ENCODE data around the gene HPS4. TPM values are rescaled to one million over a fixed set of nuclear protein-coding genes. Genes with fewer than 3 reads are reported as not detected.

Gene HPS4
- total and polyA plus RNA-seq, 3 experiments from 2014 or later = 18.9 to 36.8 (median 36.7) TPM

- Histone ChIP-seq H3K27me3 (ENCODE audit: insufficient read depth, low read length, poor library complexity, severe bottlenecking) (no peaks in the 10 kb centered on the region), H3K27ac (ENCODE audit: low read depth, low read length) (peak within 1 kb of the TSS; percentile 90), H3K4me1 (ENCODE audit: insufficient read depth, low read length) (peaks cover 26% of the 10 kb centered on the region), H3K4me3 (ENCODE audit: low read length) (peak within 1 kb of the TSS; percentile 95), H3K36me3 (ENCODE audit: insufficient read depth, low read length) (peaks cover 26% of the 10 kb centered on the region), H3K9me3 (ENCODE audit: low read length) (no peaks in the 10 kb centered on the region)
- peak; percentile 81 to 94 (median 83) for DNase-seq
- POLR2A ChIA-PET = interaction anchor here (0.6 to 1.9 kb wide), 6 partner anchors 9 to 159 kb away, joined by 3 to 11 read pairs (median 4); partner anchors contain the start of genes HPS4 and SRRD
- H3K27me3 Mint-ChIP-seq = no peaks in the 10 kb centered on the region
- H3K27ac Mint-ChIP-seq = peak within 1 kb of the TSS; percentile 94 to 100 (median 99)
- H3K36me3 Mint-ChIP-seq = peaks cover 6 to 43% (median 13%) of the 10 kb centered on the region in 3 donors
- CTCF ChIA-PET = interaction anchor here (2.0 kb wide), 2 partner anchors 9 to 153 kb away, joined by 8 to 16 read pairs; no protein-coding TSS in a partner anchor
- H3K9me3 Mint-ChIP-seq = no peaks in the 10 kb centered on the region
- peak within 1 kb of the TSS; percentile 97 to 100 (median 99) for H3K4me3 Mint-ChIP-seq
- peaks cover 45 to 51% (median 47%) of the 10 kb centered on the region in 3 donors for H3K4me1 Mint-ChIP-seq
These were observed 28.7 kb upstream of the HPS4 start, which contains the start of gene TFIP11 for GRCh38 chr22:26512149-26512793. Gene TFIP11 (minus strand): TSS chr22:26512473. CDS start chr22:26510272, 2,201 bp downstream.

DNA sequence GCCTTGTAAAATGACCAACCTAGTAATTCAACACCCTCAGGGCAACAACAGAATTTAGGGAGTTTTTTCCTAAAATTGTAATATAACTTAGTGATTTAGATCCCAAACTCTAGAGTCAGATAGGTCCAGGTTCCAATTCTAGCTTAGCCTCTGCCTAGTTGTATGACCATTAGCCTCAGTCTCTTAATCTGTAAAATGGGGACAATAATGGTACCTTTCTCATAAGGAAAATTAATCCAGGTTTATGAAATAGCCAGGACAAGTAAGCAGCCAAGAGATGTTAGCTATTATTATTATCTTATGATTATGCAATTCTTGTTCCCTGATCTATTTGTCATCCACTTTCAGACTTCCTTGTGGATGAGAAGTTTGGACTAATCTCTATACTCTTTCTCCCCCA is 24.6 kb upstream of the HPS4 start:
- Mint-ChIP-seq H3K9me3 (no peaks in the 10 kb centered on the region), H3K36me3 (peaks cover 13 to 76% (median 28%) of the 10 kb centered on the region in 3 donors), H3K4me1 (peaks cover 53 to 59% (median 53%) of the 10 kb centered on the region in 3 donors), H3K4me3 (peak overlapping the region in 1 of 7 donors; percentile 34), H3K27ac (no peak overlapping the region), H3K27me3 (no peaks in the 10 kb centered on the region)
- no peaks in the 10 kb centered on the region for H3K27me3 ChIP-seq (ENCODE audit: insufficient read depth, low read length, poor library complexity, severe bottlenecking)
- H3K4me1 ChIP-seq (ENCODE audit: insufficient read depth, low read length) = peaks cover 35% of the 10 kb centered on the region
- no peak for DNase-seq
- no peak overlapping the region for H3K27ac ChIP-seq (ENCODE audit: low read depth, low read length)
- no peaks in the 10 kb centered on the region for H3K9me3 ChIP-seq (ENCODE audit: low read length)
- H3K4me3 ChIP-seq (ENCODE audit: low read length) = no peak overlapping the region
- ChIA-PET CTCF (interaction anchor here (1.2 kb wide), 1 partner anchor 135 kb away, joined by 3 read pairs; no protein-coding TSS in a partner anchor), POLR2A (no interaction called here)
- H3K36me3 ChIP-seq (ENCODE audit: insufficient read depth, low read length) = peaks cover 57% of the 10 kb centered on the region

GRCh38 chr22:26503758-26504157 is 20.2 kb upstream of the HPS4 start:
- peaks cover 20% of the 10 kb centered on the region for H3K4me1 ChIP-seq (ENCODE audit: insufficient read depth, low read length)
- Mint-ChIP-seq H3K9me3 (no peaks in the 10 kb centered on the region), H3K27ac (peak overlapping the region; percentile 66 to 94 (median 85)), H3K36me3 (peaks cover 7 to 81% (median 32%) of the 10 kb centered on the region in 3 donors), H3K27me3 (no peaks in the 10 kb centered on the region), H3K4me3 (peak overlapping the region in 4 of 7 donors; percentile 54 to 74 (median 63)), H3K4me1 (peaks cover 27 to 32% (median 27%) of the 10 kb centered on the region in 3 donors)
- H3K27me3 ChIP-seq (ENCODE audit: insufficient read depth, low read length, poor library complexity, severe bottlenecking) = no peaks in the 10 kb centered on the region
- H3K4me3 ChIP-seq (ENCODE audit: low read length) = no peak overlapping the region
- no peak for DNase-seq
- CTCF ChIA-PET = interaction anchor here (0.7 to 4.6 kb wide), 15 partner anchors 9 to 170 kb away, joined by 3 to 33 read pairs (median 5); partner anchors contain the start of gene TFIP11
- no peaks in the 10 kb centered on the region for H3K9me3 ChIP-seq (ENCODE audit: low read length)
- POLR2A ChIA-PET = interaction anchor here (0.6 to 2.5 kb wide), 4 partner anchors 9 to 170 kb away, joined by 3 to 12 read pairs (median 10); partner anchors contain the start of genes HPS4, SRRD and TFIP11
- H3K27ac ChIP-seq (ENCODE audit: low read depth, low read length) = no peak overlapping the region
- H3K36me3 ChIP-seq (ENCODE audit: insufficient read depth, low read length) = peaks cover 79% of the 10 kb centered on the region

- CTCF ChIA-PET = interaction anchor here (0.7 to 4.6 kb wide), 20 partner anchors 9 to 171 kb away, joined by 3 to 33 read pairs (median 4); partner anchors contain the start of gene TFIP11
- peaks cover 77% of the 10 kb centered on the region for H3K36me3 ChIP-seq (ENCODE audit: insufficient read depth, low read length)
- no peak overlapping the region for H3K4me3 ChIP-seq (ENCODE audit: low read length)
- Mint-ChIP-seq H3K27me3 (no peaks in the 10 kb centered on the region), H3K9me3 (no peaks in the 10 kb centered on the region), H3K4me3 (peak overlapping the region; percentile 18 to 75 (median 62)), H3K27ac (peak overlapping the region; percentile 66 to 94 (median 88)), H3K36me3 (peaks cover 7 to 83% (median 34%) of the 10 kb centered on the region in 3 donors), H3K4me1 (peaks cover 27 to 31% (median 28%) of the 10 kb centered on the region in 3 donors)
- no peaks in the 10 kb centered on the region for H3K27me3 ChIP-seq (ENCODE audit: insufficient read depth, low read length, poor library complexity, severe bottlenecking)
- H3K4me1 ChIP-seq (ENCODE audit: insufficient read depth, low read length) = peaks cover 20% of the 10 kb centered on the region
- POLR2A ChIA-PET = interaction anchor here (0.6 to 2.5 kb wide), 5 partner anchors 10 to 170 kb away, joined by 3 to 12 read pairs (median 10); partner anchors contain the start of genes HPS4, MIAT, SRRD and TFIP11
- peak; percentile 51 to 79 (median 76) for DNase-seq
- peak overlapping the region; percentile 27 for H3K27ac ChIP-seq (ENCODE audit: low read depth, low read length)
- no peaks in the 10 kb centered on the region for H3K9me3 ChIP-seq (ENCODE audit: low read length)
These were observed 19.3 kb upstream of the HPS4 start for GRCh38 chr22:26502688-26503561.

- Histone ChIP-seq H3K27me3 (ENCODE audit: insufficient read depth, low read length, poor library complexity, severe bottlenecking) (no peaks in the 10 kb centered on the region), H3K9me3 (ENCODE audit: low read length) (no peaks in the 10 kb centered on the region), H3K27ac (ENCODE audit: low read depth, low read length) (no peak overlapping the region), H3K4me3 (ENCODE audit: low read length) (no peak overlapping the region), H3K36me3 (ENCODE audit: insufficient read depth, low read length) (peaks cover 77% of the 10 kb centered on the region), H3K4me1 (ENCODE audit: insufficient read depth, low read length) (peaks cover 20% of the 10 kb centered on the region)
- CTCF ChIA-PET = interaction anchor here (0.9 to 4.6 kb wide), 9 partner anchors 11 to 164 kb away, joined by 3 to 33 read pairs (median 4); partner anchors contain the start of gene TFIP11
- Mint-ChIP-seq H3K27ac (peak overlapping the region in 4 of 8 donors; percentile 41 to 77 (median 66)), H3K36me3 (peaks cover 7 to 87% (median 40%) of the 10 kb centered on the region in 3 donors), H3K4me1 (peaks cover 27 to 32% (median 30%) of the 10 kb centered on the region in 3 donors), H3K9me3 (no peaks in the 10 kb centered on the region), H3K4me3 (no peak overlapping the region), H3K27me3 (no peaks in the 10 kb centered on the region)
- POLR2A ChIA-PET = interaction anchor here (0.6 to 2.5 kb wide), 4 partner anchors 8 to 171 kb away, joined by 4 to 12 read pairs (median 8); partner anchors contain the start of genes HPS4, MIAT and SRRD
- no peak for DNase-seq
These were observed 18.4 kb upstream of the HPS4 start for GRCh38 chr22:26501996-26502395.

DNA sequence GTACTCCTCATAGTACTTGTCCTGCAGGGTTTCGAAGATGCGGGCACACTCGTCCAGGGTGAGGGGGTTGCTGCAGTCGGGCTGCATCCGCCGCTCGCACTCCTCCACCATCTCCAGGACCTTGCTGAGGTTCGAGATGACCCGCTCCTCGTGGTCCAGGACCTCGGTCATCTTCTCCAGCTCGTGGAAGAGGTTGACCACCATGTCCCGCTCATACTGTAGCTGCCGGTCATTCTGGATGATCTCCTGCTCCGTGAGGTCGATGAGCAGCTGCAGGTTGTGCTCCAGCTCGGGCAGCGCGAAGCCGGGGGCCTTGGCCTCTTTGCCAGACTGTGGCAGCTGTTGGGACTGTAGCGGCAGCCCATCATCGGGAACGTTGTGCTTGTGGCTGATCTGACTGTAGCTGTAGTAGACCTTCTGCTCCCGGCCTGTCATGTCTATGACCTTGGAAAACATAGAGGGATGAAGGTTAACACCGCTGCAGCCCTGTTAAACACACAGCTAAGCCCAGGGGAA is 15.7 kb upstream of the HPS4 start:
- Histone ChIP-seq H3K27me3 (ENCODE audit: insufficient read depth, low read length, poor library complexity, severe bottlenecking) (no peaks in the 10 kb centered on the region), H3K9me3 (ENCODE audit: low read length) (no peaks in the 10 kb centered on the region), H3K27ac (ENCODE audit: low read depth, low read length) (no peak overlapping the region), H3K4me1 (ENCODE audit: insufficient read depth, low read length) (peaks cover 20% of the 10 kb centered on the region), H3K4me3 (ENCODE audit: low read length) (no peak overlapping the region), H3K36me3 (ENCODE audit: insufficient read depth, low read length) (peaks cover 79% of the 10 kb centered on the region)
- peak overlapping the region in 2 of 8 donors; percentile 56 to 63 for H3K27ac Mint-ChIP-seq
- peaks cover 5 to 89% (median 39%) of the 10 kb centered on the region in 3 donors for H3K36me3 Mint-ChIP-seq
- H3K4me1 Mint-ChIP-seq = peaks cover 25 to 28% (median 26%) of the 10 kb centered on the region in 3 donors
- POLR2A ChIA-PET = no interaction called here
- no peaks in the 10 kb centered on the region for H3K27me3 Mint-ChIP-seq
- peak overlapping the region in 1 of 7 donors; percentile 13 for H3K4me3 Mint-ChIP-seq
- H3K9me3 Mint-ChIP-seq = no peaks in the 10 kb centered on the region
- CTCF ChIA-PET = no interaction called here
- no peak for DNase-seq

- no peaks in the 10 kb centered on the region for H3K4me1 ChIP-seq (ENCODE audit: insufficient read depth, low read length)
- no peaks in the 10 kb centered on the region for H3K27me3 ChIP-seq (ENCODE audit: insufficient read depth, low read length, poor library complexity, severe bottlenecking)
- DNase-seq = no peak
- H3K27me3 Mint-ChIP-seq = no peaks in the 10 kb centered on the region
- peak overlapping the region in 1 of 8 donors; percentile 61 for H3K27ac Mint-ChIP-seq
- H3K36me3 Mint-ChIP-seq = peaks cover 5 to 87% (median 21%) of the 10 kb centered on the region in 3 donors
- ChIA-PET POLR2A (interaction anchor here (0.9 kb wide), 1 partner anchor 13 kb away, joined by 3 read pairs; the partner anchor contains the start of genes HPS4 and SRRD), CTCF (no interaction called here)
- peaks cover 74% of the 10 kb centered on the region for H3K36me3 ChIP-seq (ENCODE audit: insufficient read depth, low read length)
- no peak overlapping the region for H3K27ac ChIP-seq (ENCODE audit: low read depth, low read length)
- H3K4me3 Mint-ChIP-seq = no peak overlapping the region
- H3K9me3 Mint-ChIP-seq = no peaks in the 10 kb centered on the region
- H3K4me3 ChIP-seq (ENCODE audit: low read length) = no peak overlapping the region
- H3K4me1 Mint-ChIP-seq = peaks cover 0 to 6% (median 6%) of the 10 kb centered on the region in 3 donors
- no peaks in the 10 kb centered on the region for H3K9me3 ChIP-seq (ENCODE audit: low read length)
These were observed 12.9 kb upstream of the HPS4 start for GRCh38 chr22:26496456-26496855.

All from CD8-positive, alpha-beta memory T cell (primary cell).